ENCODE data around the gene RBM33.

Gene RBM33

GRCh38 chr7:155744971-155745683 lies 100.7 kb downstream of the RBM33 start:
- no peak for DNase-seq (ENCODE audit: low read depth in 1 of 2, low spot score in 1 of 2)

- DNase-seq (ENCODE audit: low read depth in 1 of 2, low spot score in 1 of 2) = no peak
Observed at GRCh38 chr7:155745737-155746136, 101.3 kb downstream of the RBM33 start.

- no peak for DNase-seq (ENCODE audit: low read depth in 1 of 2, low spot score in 1 of 2)
Observed at GRCh38 chr7:155746188-155746587, 101.7 kb downstream of the RBM33 start.

- no peak for DNase-seq (ENCODE audit: low read depth in 1 of 2, low spot score in 1 of 2)
Observed at GRCh38 chr7:155747209-155747608, 102.7 kb downstream of the RBM33 start.

GRCh38 chr7:155749578-155749977 lies 105.1 kb downstream of the RBM33 start:
- no peak for DNase-seq (ENCODE audit: low read depth in 1 of 2, low spot score in 1 of 2)

GRCh38 chr7:155750255-155751125 lies 106.0 kb downstream of the RBM33 start:
- DNase-seq (ENCODE audit: low read depth in 1 of 2, low spot score in 1 of 2) = no peak

GRCh38 chr7:155751409-155751808 lies 106.9 kb downstream of the RBM33 start:
- no peak for DNase-seq (ENCODE audit: low read depth in 1 of 2, low spot score in 1 of 2)

- no peak for DNase-seq (ENCODE audit: low read depth in 1 of 2, low spot score in 1 of 2)
Observed at GRCh38 chr7:155752756-155753445, 108.4 kb downstream of the RBM33 start.

- DNase-seq (ENCODE audit: low read depth in 1 of 2, low spot score in 1 of 2) = no peak
Observed at GRCh38 chr7:155753446-155753965, 109.0 kb downstream of the RBM33 start.

- no peak for DNase-seq (ENCODE audit: low read depth in 1 of 2, low spot score in 1 of 2)
Observed at GRCh38 chr7:155754165-155754564, 109.7 kb downstream of the RBM33 start.

- DNase-seq (ENCODE audit: low read depth in 1 of 2, low spot score in 1 of 2) = no peak
Observed at GRCh38 chr7:155755026-155755425, 110.6 kb downstream of the RBM33 start.

- DNase-seq (ENCODE audit: low read depth in 1 of 2, low spot score in 1 of 2) = no peak
Observed at GRCh38 chr7:155756322-155756721, 111.9 kb downstream of the RBM33 start.

- DNase-seq (ENCODE audit: low read depth in 1 of 2, low spot score in 1 of 2) = no peak
Observed at GRCh38 chr7:155758348-155758747, 113.9 kb downstream of the RBM33 start.

GRCh38 chr7:155759740-155760430 lies 115.4 kb downstream of the RBM33 start:
- DNase-seq (ENCODE audit: low read depth in 1 of 2, low spot score in 1 of 2) = no peak

- no peak for DNase-seq (ENCODE audit: low read depth in 1 of 2, low spot score in 1 of 2)
Observed at GRCh38 chr7:155761162-155761561, 116.7 kb downstream of the RBM33 start.

- DNase-seq (ENCODE audit: low read depth in 1 of 2, low spot score in 1 of 2) = no peak
Observed at GRCh38 chr7:155762036-155762435, 117.6 kb downstream of the RBM33 start.

GRCh38 chr7:155762655-155763054 lies 118.2 kb downstream of the RBM33 start:
- DNase-seq (ENCODE audit: low read depth in 1 of 2, low spot score in 1 of 2) = no peak

GRCh38 chr7:155763122-155763521 lies 118.7 kb downstream of the RBM33 start:
- no peak for DNase-seq (ENCODE audit: low read depth in 1 of 2, low spot score in 1 of 2)

- no peak for DNase-seq (ENCODE audit: low read depth in 1 of 2, low spot score in 1 of 2)
Observed at GRCh38 chr7:155763691-155764437, 119.4 kb downstream of the RBM33 start.

- no peak for DNase-seq (ENCODE audit: low read depth in 1 of 2, low spot score in 1 of 2)
Observed at GRCh38 chr7:155764438-155764793, 120.0 kb downstream of the RBM33 start.

All from activated T-helper 1 cell treated with anti-CD3 and anti-CD28 coated beads, Interleukin-2, amount 50 U/mL, for 16 hours (primary cell).